Stomach smooth muscle (tissue), 2 donors: ENCODE measurements around the gene PIK3R5.
"Not testable (repeated sequence)": the region's sequence is repeated elsewhere in the genome, so short reads cannot be mapped to it uniquely, and the experiment has no call there.

Experiments
- H3K27ac ChIP-seq: one replicate; pipeline ENCODE4 v1.7.0; 2013; ENCODE audit warnings: mild to moderate bottlenecking, low read length, inconsistent platforms
- H3K27me3 ChIP-seq, 2 donors: one replicate each; pipeline ENCODE4 v1.7.0; 2013; ENCODE audit warnings: low read length in 2 of 2; ENCODE audit not compliant: insufficient read depth in 2 of 2, control insufficient read depth in 1 of 2
- H3K36me3 ChIP-seq, 2 donors: one replicate each; pipeline ENCODE4 v1.7.0; 2013; ENCODE audit warnings: low read length in 2 of 2; ENCODE audit not compliant: control insufficient read depth in 2 of 2, insufficient read depth in 2 of 2
- H3K4me1 ChIP-seq: one replicate; pipeline ENCODE4 v1.7.0; 2013; ENCODE audit warnings: low read length; ENCODE audit not compliant: control insufficient read depth, insufficient read depth
- H3K4me3 ChIP-seq, 2 donors: one replicate each; pipeline ENCODE4 v1.7.0; 2013; ENCODE audit warnings: low read length in 2 of 2
- H3K9ac ChIP-seq, 2 donors: one replicate each; pipeline ENCODE4 v1.7.0; 2013; ENCODE audit warnings: low read length in 2 of 2, mild to moderate bottlenecking in 1 of 2
- H3K9me3 ChIP-seq, 2 donors: one replicate each; pipeline ENCODE4 v1.7.0; 2013; ENCODE audit warnings: low read length in 2 of 2; ENCODE audit not compliant: control insufficient read depth in 2 of 2
- donor health status: healthy.
- donor health status: Pancreatic carcinoma.

The PIK3R5 gene

GRCh38 chr17:8865811-8866210 lies 99.7 kb downstream of the PIK3R5 start:
- H3K27me3 ChIP-seq = peaks cover 0 to 12% of the 10 kb centered on the region in 2 donors

DNA sequence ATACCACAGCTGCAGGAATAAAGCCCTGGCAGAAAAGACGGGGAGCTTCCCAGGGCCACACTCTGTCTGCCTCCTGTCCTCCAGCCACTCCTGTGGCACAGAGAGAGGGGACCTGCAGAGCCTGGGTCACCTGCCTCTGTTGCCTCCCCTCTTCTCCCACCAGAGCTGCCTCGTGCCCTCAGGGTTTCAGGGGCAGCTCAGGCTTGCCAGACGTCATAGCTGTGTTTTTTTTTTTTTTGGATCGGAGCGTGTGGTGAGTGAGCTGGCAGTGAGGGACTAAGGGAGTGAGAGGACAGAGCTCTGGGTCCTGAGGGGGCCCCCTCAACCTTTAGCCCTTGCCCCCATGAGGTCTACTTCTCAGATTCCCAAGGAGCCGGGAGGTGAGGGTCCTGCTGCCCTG lies 100.1 kb downstream of the PIK3R5 start:
- H3K4me1 ChIP-seq = no peaks in the 10 kb centered on the region
- no peak overlapping the region for H3K9ac ChIP-seq
- no peaks in the 10 kb centered on the region for H3K9me3 ChIP-seq
- no peak overlapping the region for H3K4me3 ChIP-seq
- no peaks in the 10 kb centered on the region for H3K36me3 ChIP-seq
- peaks cover 0 to 12% of the 10 kb centered on the region in 2 donors for H3K27me3 ChIP-seq
- no peak overlapping the region for H3K27ac ChIP-seq

More at GRCh38 chr17:8865811-8866210, 99.7 kb downstream of the PIK3R5 start:
- Histone ChIP-seq H3K27ac (no peak overlapping the region), H3K4me3 (no peak overlapping the region), H3K36me3 (no peaks in the 10 kb centered on the region), H3K4me1 (no peaks in the 10 kb centered on the region), H3K9me3 (no peaks in the 10 kb centered on the region), H3K9ac (no peak overlapping the region)

- H3K4me1 ChIP-seq = no peaks in the 10 kb centered on the region
Measured at GRCh38 chr17:8862213-8863056, 103.1 kb downstream of the PIK3R5 start.

DNA sequence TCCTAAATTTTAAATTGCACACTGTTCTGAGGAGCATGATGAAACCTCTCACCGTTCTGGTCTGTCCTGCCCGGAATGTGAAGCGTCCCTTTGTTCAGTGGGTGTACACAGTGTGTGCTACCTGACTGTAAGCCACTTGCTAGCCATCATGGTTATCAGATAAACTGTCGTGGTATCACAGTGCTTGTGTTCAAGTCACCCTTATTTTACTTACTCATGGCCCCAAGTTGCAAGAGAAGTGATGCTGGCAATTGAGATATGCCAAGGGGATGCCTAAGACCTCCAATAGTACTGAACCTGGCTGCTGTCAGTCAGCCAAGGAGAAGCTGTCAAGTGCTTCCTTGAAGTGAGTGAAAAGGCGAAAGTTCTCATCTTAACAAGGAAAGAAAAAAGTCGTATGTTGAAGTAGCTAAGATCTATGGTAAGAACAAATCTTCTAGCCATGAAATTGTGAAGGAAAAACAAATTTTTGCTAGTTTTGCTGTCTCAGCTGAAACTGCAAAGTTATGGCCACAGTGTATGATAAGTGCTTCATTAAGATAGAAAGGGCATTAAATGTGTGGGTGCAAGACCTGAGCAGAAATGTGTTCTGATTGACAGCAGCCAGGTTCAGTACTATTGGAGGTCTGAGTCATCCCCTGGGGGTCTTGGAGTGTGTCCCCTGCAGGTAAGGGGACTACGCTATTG lies 103.9 kb downstream of the PIK3R5 start:
- no peaks in the 10 kb centered on the region for H3K4me1 ChIP-seq
- H3K9me3 ChIP-seq = no peaks in the 10 kb centered on the region
- H3K27ac ChIP-seq = no peak overlapping the region
- H3K36me3 ChIP-seq = no peaks in the 10 kb centered on the region
- H3K9ac ChIP-seq = no peak overlapping the region
- peaks cover 0 to 5% of the 10 kb centered on the region in 2 donors for H3K27me3 ChIP-seq
- H3K4me3 ChIP-seq = no peak overlapping the region

More at GRCh38 chr17:8862213-8863056, 103.1 kb downstream of the PIK3R5 start:
- Histone ChIP-seq H3K27me3 (peaks cover 0 to 8% of the 10 kb centered on the region in 2 donors), H3K9ac (no peak overlapping the region), H3K27ac (no peak overlapping the region), H3K36me3 (no peaks in the 10 kb centered on the region), H3K9me3 (no peaks in the 10 kb centered on the region), H3K4me3 (no peak overlapping the region)

- no peaks in the 10 kb centered on the region for H3K36me3 ChIP-seq
- no peak overlapping the region for H3K9ac ChIP-seq
- no peaks in the 10 kb centered on the region for H3K9me3 ChIP-seq
- no peaks in the 10 kb centered on the region for H3K4me1 ChIP-seq
- no peak overlapping the region for H3K27ac ChIP-seq
- H3K4me3 ChIP-seq = no peak overlapping the region
- peaks cover 0 to 2% of the 10 kb centered on the region in 2 donors for H3K27me3 ChIP-seq
Measured at GRCh38 chr17:8859804-8860430, 105.6 kb downstream of the PIK3R5 start.

DNA sequence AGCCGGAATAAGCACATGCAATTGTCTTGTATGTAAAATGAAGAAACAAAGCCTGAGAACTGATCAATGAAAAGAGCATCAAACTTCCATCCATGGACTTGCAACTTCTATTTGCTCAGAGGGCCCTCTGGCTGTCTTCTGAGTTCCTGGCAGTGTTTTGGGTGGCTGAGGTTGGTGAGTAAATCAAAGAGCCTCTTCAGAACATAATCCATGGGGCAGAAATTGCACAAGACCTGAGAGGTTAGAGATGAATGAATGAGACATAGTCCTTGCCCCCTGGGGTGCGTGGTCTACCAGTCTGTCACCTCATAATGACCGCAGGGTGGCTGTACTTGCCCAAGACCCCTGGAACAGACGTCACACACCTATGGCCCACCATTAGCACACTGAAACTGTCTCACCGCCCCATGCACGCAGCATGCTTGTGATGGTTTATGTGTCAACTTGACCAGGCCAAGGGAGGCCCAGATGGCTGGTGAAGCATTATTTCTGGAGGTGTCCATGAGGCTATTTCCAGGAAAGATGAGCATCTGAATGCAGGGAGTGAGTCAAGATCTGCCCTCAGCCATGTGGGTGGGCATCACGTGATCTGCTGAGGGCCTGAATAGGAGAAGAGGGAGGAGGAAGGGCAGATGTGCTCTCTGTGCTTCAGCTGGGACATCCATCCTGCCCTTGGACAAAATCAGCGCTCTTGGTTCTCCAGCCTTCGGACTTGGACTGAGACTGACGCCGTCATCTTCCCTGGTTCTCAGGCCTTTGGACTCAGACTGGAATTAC lies 106.3 kb downstream of the PIK3R5 start:
- no peaks in the 10 kb centered on the region for H3K36me3 ChIP-seq
- H3K27ac ChIP-seq = no peak overlapping the region
- no peaks in the 10 kb centered on the region for H3K9me3 ChIP-seq
- no peaks in the 10 kb centered on the region for H3K4me1 ChIP-seq
- no peak overlapping the region for H3K9ac ChIP-seq
- no peak overlapping the region for H3K4me3 ChIP-seq
- peaks cover 0 to 2% of the 10 kb centered on the region in 2 donors for H3K27me3 ChIP-seq

- H3K9me3 ChIP-seq = no peaks in the 10 kb centered on the region
- no peaks in the 10 kb centered on the region for H3K4me1 ChIP-seq
- H3K27me3 ChIP-seq = peaks cover 0 to 2% of the 10 kb centered on the region in 2 donors
- H3K9ac ChIP-seq = no peak overlapping the region
- H3K36me3 ChIP-seq = no peaks in the 10 kb centered on the region
- no peak overlapping the region for H3K4me3 ChIP-seq
- H3K27ac ChIP-seq = no peak overlapping the region
Measured at GRCh38 chr17:8857919-8858318, 107.6 kb downstream of the PIK3R5 start.

DNA sequence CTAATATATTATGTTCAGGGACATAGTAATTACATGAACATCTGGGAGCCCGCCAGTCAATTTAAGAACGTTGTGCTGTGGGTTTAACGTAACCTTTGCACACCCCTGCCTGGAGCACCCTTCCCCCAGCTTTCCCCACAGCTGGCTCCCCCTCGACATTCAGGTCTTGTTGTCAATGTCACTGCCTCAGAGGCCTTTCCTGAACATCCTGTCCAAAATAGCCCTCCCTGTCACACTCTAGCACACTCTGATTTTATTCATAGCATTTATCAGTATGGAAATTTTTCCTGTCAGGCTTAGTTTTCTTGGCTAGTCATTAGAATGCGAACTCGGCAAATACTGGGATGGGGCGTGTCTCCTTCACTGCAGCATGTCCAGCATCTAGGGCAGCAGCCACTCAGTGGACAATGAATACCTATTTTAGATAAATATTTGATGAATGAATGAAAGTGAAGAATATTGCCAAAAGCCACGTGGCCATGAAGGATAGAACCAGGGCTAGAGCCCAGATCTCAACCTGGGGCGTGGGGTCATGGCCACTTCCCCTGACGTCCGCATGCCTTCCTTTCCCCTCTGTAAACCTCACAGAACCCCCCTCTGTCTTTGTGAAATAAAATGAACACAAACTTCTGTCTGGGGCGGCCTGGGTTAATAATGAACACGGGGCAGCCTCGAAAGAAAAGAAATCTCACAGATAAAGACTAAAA lies 108.5 kb downstream of the PIK3R5 start:
- H3K4me3 ChIP-seq = no peak overlapping the region
- H3K27ac ChIP-seq = no peak overlapping the region
- H3K27me3 ChIP-seq = peaks cover 0 to 2% of the 10 kb centered on the region in 2 donors
- H3K36me3 ChIP-seq = no peaks in the 10 kb centered on the region
- no peaks in the 10 kb centered on the region for H3K4me1 ChIP-seq
- H3K9ac ChIP-seq = no peak overlapping the region
- H3K9me3 ChIP-seq = no peaks in the 10 kb centered on the region

DNA sequence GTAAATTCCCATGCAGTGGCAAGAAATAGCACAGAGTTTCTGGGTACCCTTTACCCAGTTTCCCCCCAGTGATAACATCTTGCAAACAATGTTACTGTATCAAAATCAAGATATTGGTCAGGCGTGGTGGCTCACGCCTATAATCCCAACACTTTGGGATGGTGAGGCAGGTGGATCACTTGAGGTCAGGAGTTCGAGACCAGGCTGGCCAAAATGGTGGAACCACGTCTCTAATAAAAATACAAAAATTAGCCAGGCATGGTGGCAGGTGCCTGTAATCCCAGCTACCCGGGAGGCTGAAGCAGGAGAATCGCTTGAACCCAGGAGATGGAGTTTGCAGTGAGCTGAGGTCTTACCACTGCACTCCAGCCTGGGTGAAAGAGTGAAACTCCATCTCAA lies 109.3 kb downstream of the PIK3R5 start:
- H3K9me3 ChIP-seq, H3K27me3 ChIP-seq, H3K9ac ChIP-seq, H3K4me1 ChIP-seq, H3K27ac ChIP-seq, H3K4me3 ChIP-seq, H3K36me3 ChIP-seq: not testable (repeated sequence)
